HG02870 (cell line): ENCODE results near the gene FRRS1L.

Experiments used
- ATAC-seq: cut with Tn5 transposase; IDR thresholded peaks from one replicate; pipeline ENCODE4 v1.9.1; 2021; ENCODE audit warnings: mild to moderate bottlenecking, moderate library complexity; ENCODE audit not compliant: unreplicated experiment

Gene FRRS1L

GRCh38 chr9:109176963-109177362, 9.9 kb upstream of the FRRS1L start:
- no peak for ATAC-seq

DNA sequence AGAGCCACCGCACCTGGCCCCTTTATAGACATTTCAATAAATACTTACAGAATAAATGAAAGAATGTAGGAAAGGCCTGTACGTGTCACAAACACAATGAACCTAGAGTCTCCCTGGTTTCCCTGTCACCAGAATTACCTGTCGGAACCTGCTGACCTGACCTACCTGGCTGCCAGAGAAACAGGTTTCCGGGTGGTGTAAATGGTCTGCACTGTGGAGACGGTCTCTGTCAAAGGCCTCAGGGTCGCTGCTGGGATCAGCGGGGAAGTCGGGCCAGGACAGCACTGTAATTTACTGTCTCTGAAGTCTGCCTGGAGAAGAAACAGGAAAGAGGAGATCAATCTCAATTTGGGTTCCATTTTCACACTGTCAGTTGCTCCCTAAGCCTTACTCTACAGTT, 9.3 kb upstream of the FRRS1L start:
- ATAC-seq: no peak

DNA sequence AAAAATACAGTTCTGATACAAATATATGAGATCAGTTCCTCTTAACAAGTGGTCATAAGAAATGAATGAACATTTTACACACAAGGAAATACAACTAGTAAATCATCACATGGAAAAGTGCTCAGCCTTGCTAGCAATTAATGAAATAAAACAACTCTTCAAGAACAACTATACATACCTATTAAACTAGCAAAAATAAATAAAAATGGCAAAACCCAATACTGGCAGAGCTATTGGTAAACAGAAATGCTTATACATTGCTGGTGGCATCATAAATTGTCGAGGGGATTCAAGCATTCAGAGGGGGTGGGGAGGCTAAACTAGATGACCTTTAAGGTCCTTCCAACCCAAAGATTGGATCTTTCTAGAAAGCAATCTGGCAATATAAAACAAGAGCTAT, 5.9 kb upstream of the FRRS1L start:
- no peak for ATAC-seq

GRCh38 chr9:109171926-109172325, 4.9 kb upstream of the FRRS1L start:
- ATAC-seq: no peak

DNA sequence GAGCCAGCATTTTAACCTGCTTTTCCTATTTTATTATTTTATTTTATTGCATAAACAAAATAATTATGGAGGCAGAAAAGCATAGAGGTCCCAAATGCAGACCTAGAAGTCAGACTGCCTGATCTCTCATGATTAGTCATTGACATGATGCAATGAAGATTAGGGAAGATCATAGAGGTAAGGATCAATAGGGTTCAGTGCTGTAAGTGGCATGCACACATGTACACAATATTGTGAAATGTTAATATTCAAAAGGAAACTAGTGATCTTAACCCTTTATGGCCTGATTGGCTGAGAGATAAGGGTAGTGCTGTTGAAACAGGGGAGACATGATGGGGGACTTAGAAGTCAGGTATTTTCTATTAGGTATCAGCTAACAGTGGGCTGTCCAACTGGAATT, 1.1 kb upstream of the FRRS1L start:
- ATAC-seq: no peak

GRCh38 chr9:109167716-109168115, 667 bp upstream of the FRRS1L start:
- no peak for ATAC-seq

- no peak for ATAC-seq
Observed at GRCh38 chr9:109166171-109166770, 778 bp downstream of the FRRS1L start.

DNA sequence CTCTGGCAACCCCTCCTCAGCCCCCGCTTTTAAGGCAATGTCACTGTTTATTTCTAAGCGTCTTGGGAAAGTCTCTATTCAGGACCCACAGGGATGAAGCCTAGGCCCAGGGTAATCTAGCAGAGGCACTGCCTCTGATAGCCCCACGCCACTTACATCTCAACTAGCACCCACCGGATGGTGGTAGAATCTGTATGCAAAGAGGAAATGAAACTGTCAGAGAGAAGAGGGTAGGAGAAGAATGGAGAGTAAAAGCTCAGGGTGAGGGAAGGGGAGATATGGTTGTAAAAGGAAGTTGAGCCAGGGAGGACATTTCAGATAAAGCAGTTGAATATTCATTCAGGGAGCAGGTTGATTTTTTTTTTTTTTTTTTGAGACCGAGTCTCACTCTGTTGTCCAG, 3.0 kb downstream of the FRRS1L start:
- ATAC-seq: peak; percentile 59

DNA sequence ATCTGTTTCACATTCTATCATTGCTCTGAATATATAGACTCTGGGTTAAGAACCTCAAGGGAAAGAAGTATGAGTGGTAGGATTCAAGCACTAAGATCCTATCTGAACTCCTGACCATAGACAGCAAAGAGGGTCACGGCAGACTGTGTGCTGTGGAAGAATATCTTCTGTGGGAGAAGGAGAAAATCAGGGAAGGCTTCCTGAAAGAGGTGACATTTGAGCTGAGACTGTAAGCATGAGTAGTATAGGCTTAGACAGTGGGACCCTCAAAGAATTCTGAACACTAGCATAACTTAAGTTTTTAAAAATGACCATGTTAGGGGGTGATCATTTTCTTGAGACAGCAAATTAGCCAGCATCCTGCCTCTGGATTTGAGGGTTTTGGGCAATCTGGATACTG, 3.9 kb downstream of the FRRS1L start:
- no peak for ATAC-seq

DNA sequence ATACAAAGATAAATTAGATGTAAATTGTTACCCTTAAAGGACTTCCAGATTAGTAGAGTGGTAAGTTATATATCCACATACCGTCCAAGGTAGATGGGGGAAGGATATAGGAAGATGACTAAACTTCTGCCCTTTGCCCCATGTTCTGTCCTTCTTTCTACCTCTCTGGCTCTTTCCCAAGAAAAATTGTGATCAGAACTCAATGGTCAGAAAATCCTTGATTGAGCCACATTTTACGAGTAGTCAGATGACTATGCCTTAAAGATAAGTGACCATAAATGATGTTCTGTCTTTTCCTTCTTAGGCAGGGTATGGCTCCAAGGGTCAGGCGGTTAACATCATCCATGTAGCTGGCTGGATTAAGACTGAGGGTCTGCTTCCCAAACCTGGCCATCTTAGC, 4.4 kb downstream of the FRRS1L start:
- no peak for ATAC-seq

DNA sequence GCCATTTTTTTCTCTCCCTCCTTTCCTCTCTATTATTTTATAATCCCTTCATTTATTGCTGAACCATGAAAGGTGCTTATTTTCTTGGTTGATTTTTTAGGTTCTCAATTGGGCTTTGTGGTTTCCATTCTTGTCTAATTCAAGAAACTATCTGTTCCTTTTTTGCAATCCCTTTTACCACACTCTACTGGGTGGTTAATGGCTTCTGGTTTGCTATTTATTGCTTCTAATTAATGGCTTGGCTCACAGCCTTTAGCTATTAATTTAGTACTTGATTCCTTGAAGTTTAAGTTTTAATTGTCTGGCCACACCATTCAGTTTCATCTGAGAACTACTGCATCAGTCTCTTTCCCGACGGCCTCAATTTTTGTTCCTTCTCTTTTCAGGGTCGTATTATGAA, 5.6 kb downstream of the FRRS1L start:
- no peak for ATAC-seq

GRCh38 chr9:109159583-109159982, 7.5 kb downstream of the FRRS1L start:
- no peak for ATAC-seq

DNA sequence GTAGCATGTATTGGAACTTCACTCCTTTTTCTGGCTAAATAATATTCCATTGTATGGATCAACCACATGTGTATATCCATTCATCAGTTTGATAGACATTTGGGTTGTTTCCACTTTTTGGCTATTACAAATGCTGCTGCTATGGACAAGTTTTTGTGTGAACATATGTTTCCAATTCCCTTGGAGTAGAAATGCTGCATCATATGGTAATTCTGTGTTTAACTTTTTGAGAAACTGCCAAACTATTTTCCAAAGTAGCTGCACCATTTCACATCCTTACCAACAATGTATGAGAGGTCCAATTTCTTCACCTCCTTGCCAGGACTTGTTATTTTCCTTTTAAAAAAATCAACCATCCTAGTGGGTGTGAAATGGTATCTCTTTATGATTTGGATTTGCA, 8.4 kb downstream of the FRRS1L start:
- ATAC-seq: no peak

GRCh38 chr9:109156708-109157107, 10.3 kb downstream of the FRRS1L start:
- ATAC-seq: no peak

- no peak for ATAC-seq
Observed at GRCh38 chr9:109150925-109151545, 16.0 kb downstream of the FRRS1L start.

GRCh38 chr9:109149722-109150121, 17.3 kb downstream of the FRRS1L start:
- no peak for ATAC-seq

DNA sequence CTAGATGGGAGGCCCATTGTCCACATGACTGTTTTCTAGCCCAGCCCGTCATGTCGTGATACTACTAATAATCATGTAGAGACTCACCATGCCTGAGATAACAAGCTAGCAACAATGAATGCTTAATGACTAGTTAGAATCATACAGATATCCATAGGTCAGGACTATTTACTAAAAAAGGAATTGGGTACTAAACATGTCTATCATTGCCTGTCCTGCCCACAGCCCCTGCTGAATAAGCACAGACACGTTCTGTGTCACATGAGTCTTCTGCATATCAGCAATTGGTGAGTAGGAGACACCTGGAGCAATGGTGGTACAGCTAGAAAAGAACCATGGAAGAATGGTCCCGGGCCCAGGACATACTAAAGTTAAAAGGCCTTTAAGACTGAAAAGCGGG, 18.0 kb downstream of the FRRS1L start:
- ATAC-seq: no peak

GRCh38 chr9:109145051-109145450, 22.0 kb downstream of the FRRS1L start:
- no peak for ATAC-seq

- ATAC-seq: peak; percentile 94
Observed at GRCh38 chr9:109143881-109144562, 23.0 kb downstream of the FRRS1L start.

DNA sequence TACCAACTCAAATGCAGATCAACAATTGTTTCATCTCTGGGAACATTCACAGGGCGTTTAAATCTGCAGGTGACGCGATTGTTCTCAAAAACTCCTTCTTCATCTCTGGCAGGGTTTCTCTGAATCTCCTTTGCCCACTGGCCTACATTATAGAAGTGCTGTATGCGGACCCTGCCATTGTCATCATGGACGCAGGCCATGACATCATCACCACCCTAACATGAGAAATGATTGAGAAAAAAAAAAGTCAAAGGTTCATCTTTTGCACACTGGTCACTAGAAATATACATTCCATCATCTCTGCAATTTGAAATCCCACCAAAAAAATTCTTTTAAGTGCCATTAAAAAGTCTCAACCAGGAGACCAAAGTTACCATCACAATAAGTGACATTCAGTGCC, 25.7 kb downstream of the FRRS1L start:
- no peak for ATAC-seq

DNA sequence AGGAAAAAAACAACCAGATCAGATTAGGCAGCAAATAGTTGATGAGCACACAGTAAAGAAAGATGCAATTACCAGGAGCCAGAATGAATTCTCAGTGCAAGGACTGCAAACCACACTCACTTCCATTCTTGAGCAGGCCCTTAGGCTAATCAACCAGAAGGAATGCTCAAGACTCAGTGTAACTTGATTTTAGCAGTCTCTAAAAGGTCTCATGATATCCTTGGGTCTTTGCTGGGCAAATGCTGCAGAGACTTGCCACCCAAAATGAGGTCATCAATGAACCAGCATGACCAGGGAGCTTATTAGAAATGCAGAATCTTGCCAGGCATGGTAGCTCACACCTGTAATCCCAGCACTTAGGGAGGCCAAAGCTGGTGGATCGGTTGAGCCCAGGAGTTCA, 27.2 kb downstream of the FRRS1L start:
- no peak for ATAC-seq

DNA sequence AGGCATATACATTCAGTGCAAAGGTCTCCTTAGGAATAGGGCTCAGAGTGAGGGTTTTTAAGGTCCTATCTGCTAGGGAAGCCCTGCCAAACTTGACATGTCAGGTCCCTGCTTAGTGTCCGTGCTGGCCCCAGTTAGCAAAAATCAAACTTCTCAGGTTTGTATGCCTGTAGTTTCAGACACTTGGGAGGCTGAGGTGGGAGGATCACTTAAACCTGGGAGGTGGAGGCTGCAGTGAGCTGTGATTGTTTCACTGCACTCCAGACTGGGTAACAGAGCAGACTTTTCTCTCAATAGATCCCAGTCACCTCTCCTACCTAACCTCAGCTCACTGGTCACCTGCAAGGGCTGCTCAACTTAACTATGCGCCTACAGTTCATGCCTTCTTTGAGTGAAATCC, 28.6 kb downstream of the FRRS1L start:
- ATAC-seq: no peak

- no peak for ATAC-seq
Observed at GRCh38 chr9:109134167-109134578, 32.9 kb downstream of the FRRS1L start.
